ENCODE results near the gene PRG2.

GRCh38 chr11:57374966-57375365 lies 15.5 kb downstream of the PRG2 start:
- no peak for TF ChIP-seq CTCF (IDR thresholded peaks at IDR 0.05)
- TF ChIP-seq EZH2 (IDR thresholded peaks at IDR 0.05; ENCODE audit: borderline replicate concordance, insufficient read depth, low read depth, low read length, poor library complexity, severe bottlenecking): no peak

Measured in B cell (primary cell).